ENCODE results near the gene ENAM. TPM values are rescaled to one million over a fixed set of nuclear protein-coding genes. Genes with fewer than 3 reads are reported as not detected.

The ENAM gene
- total and polyA plus RNA-seq, 9 of the 15 experiments (the other 6 are each of a cell fraction or from before 2014, with no cell fraction given) = 0.04 to 0.09 (median 0.04) TPM; not detected in 6

DNA sequence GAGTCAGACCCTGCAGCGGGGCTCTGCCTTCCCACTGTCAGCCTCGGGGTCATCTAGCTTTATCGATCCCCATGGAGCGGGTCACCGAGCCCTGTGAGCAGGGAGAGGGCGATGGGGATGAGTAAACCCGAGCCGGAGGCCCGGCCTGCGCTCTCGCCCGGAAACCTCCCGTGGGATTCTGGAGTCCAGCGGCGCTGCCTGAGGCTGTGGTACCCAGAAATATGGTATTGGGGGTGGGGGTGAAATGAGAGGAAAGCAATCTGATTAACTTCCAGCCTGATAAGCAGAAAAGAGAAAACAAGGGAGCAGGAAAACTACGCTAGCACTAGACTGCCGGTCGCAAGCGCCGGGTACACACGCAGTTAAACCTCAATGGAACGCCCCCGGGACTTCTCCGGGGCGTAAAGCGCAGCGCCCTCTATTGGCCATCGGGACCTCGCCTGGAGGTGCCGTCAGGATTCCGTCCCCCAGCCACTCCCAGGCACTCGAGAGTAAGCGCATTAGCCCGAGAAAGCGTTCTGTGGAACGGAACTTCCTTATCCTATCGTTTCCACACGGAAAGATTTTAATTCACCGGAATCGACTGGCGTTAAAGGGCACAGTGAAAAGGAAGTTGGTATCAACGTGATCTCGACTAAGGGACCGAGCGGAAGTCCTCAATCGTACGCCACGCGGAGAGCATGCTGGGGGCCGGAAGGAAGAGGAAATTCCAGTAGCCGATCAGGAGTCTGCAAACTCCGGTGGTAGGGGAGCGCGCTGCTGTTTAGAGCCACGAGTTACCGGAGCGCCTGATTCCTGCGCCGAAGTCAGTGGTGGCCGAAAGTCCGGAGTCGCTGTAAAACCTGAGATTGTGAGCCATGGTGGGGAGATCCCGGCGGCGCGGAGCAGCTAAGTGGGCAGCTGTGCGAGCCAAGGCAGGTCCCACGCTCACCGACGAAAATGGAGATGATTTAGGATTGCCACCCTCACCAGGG is 59.6 kb downstream of the ENAM start, which contains the start of gene UTP3 (continued):
- TF ChIP-seq, protein P1, sequence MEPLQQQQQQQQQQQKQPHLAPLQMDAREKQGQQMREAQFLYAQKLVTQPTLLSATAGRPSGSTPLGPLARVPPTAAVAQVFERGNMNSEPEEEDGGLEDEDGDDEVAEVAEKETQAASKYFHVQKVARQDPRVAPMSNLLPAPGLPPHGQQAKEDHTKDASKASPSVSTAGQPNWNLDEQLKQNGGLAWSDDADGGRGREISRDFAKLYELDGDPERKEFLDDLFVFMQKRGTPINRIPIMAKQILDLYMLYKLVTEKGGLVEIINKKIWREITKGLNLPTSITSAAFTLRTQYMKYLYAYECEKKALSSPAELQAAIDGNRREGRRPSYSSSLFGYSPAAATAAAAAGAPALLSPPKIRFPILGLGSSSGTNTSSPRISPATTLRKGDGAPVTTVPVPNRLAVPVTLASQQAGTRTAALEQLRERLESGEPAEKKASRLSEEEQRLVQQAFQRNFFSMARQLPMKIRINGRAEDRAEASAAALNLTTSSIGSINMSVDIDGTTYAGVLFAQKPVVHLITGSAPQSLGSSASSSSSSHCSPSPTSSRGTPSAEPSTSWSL (CRISPR knock-in tag; IDR thresholded peaks at IDR 0.05; ENCODE audit: borderline replicate concordance) = no peak
- TF ChIP-seq, protein P2, sequence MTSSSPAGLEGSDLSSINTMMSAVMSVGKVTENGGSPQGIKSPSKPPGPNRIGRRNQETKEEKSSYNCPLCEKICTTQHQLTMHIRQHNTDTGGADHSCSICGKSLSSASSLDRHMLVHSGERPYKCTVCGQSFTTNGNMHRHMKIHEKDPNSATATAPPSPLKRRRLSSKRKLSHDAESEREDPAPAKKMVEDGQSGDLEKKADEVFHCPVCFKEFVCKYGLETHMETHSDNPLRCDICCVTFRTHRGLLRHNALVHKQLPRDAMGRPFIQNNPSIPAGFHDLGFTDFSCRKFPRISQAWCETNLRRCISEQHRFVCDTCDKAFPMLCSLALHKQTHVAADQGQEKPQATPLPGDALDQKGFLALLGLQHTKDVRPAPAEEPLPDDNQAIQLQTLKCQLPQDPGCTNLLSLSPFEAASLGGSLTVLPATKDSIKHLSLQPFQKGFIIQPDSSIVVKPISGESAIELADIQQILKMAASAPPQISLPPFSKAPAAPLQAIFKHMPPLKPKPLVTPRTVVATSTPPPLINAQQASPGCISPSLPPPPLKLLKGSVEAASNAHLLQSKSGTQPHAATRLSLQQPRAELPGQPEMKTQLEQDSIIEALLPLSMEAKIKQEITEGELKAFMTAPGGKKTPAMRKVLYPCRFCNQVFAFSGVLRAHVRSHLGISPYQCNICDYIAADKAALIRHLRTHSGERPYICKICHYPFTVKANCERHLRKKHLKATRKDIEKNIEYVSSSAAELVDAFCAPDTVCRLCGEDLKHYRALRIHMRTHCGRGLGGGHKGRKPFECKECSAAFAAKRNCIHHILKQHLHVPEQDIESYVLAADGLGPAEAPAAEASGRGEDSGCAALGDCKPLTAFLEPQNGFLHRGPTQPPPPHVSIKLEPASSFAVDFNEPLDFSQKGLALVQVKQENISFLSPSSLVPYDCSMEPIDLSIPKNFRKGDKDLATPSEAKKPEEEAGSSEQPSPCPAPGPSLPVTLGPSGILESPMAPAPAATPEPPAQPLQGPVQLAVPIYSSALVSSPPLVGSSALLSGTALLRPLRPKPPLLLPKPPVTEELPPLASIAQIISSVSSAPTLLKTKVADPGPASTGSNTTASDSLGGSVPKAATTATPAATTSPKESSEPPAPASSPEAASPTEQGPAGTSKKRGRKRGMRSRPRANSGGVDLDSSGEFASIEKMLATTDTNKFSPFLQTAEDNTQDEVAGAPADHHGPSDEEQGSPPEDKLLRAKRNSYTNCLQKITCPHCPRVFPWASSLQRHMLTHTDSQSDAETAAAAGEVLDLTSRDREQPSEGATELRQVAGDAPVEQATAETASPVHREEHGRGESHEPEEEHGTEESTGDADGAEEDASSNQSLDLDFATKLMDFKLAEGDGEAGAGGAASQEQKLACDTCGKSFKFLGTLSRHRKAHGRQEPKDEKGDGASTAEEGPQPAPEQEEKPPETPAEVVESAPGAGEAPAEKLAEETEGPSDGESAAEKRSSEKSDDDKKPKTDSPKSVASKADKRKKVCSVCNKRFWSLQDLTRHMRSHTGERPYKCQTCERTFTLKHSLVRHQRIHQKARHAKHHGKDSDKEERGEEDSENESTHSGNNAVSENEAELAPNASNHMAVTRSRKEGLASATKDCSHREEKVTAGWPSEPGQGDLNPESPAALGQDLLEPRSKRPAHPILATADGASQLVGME (CRISPR knock-in tag; IDR thresholded peaks at IDR 0.05) = 0 out of 2 replicates have a peak, but pooled peaks have one; percentile 7
- peak; percentile 98 for TF ChIP-seq ZFX (CRISPR knock-in tag; IDR thresholded peaks at IDR 0.05)
- peak; percentile 66; the same call in 1 of the 2 replicates for TF ChIP-seq MTA1 (IDR thresholded peaks at IDR 0.05; ENCODE audit: borderline replicate concordance)
- TF ChIP-seq, protein P3, sequence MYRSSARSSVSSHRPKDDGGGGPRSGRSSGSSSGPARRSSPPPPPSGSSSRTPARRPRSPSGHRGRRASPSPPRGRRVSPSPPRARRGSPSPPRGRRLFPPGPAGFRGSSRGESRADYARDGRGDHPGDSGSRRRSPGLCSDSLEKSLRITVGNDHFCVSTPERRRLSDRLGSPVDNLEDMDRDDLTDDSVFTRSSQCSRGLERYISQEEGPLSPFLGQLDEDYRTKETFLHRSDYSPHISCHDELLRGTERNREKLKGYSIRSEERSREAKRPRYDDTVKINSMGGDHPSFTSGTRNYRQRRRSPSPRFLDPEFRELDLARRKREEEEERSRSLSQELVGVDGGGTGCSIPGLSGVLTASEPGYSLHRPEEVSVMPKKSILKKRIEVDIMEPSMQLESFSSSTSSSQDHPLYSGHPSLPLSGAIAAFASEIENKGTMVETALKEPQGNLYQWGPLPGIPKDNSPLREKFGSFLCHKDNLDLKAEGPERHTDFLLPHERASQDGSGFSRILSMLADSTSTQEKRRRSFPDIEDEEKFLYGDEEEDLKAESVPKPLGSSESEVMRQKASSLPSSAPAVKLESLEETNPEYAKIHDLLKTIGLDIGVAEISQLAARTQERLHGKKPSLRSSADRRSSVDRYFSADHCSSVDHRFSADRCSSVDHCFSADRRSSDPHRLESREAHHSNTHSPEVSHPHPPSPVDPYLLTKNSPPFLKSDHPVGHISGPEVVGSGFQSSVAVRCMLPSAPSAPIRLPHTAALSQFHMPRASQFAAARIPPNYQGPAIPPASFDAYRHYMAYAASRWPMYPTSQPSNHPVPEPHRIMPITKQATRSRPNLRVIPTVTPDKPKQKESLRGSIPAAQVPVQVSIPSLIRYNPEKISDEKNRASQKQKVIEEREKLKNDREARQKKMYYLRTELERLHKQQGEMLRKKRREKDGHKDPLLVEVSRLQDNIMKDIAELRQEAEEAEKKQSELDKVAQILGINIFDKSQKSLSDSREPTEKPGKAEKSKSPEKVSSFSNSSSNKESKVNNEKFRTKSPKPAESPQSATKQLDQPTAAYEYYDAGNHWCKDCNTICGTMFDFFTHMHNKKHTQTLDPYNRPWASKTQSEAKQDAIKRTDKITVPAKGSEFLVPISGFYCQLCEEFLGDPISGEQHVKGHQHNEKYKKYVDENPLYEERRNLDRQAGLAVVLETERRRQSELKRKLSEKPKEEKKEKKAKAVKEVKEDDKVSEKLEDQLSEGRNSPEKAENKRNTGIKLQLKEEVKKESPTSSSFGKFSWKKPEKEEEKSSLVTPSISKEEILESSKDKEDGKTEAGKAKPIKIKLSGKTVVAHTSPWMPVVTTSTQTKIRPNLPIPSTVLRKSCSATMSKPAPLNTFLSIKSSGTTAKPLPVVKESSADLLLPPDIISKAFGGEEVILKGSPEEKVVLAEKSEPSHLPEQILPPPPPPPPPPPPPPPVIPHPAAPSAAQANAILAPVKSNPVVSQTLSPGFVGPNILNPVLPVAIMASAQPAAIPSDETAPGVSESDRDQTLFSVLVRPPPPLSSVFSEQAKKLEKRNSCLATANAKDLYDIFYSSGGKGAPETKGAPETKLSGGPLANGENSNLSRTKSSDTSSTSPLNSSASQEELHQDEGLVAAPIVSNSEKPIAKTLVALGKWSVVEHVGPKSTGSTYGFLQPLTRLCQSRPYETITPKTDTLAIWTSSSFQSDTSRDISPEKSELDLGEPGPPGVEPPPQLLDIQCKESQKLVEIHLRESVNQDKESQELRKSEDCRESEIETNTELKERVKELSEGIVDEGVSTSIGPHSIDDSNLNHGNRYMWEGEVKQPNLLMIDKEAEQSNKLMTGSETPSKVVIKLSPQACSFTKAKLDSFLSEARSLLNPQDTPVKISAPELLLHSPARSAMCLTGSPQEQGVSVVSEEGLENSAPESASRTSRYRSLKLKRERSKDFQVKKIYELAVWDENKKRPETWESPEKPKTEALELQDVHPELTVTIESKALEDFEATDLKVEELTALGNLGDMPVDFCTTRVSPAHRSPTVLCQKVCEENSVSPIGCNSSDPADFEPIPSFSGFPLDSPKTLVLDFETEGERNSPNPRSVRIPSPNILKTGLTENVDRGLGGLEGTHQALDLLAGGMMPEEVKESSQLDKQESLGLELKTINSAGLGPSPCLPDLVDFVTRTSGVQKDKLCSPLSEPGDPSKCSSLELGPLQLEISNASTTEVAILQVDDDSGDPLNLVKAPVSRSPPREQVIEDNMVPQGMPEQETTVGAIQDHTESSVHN (IDR thresholded peaks at IDR 0.05; ENCODE audit: borderline replicate concordance in 1 of 2, low read depth in 1 of 2) = no peak
- TF ChIP-seq KAT2B (IDR thresholded peaks at IDR 0.05; ENCODE audit: low read depth, low read length) = no peak
- TF ChIP-seq KDM4B (IDR thresholded peaks at IDR 0.05; ENCODE audit: borderline replicate concordance in 2 of 2, low read depth in 1 of 2) = peak in 1 of 2 experiments; percentile 89; a peak in 1 of 4 replicates

All from K562 (cell line).